Tongue (tissue), 2 donors: ENCODE measurements around the gene ANP32A. TPM values are rescaled to one million over a fixed set of nuclear protein-coding genes. Genes with fewer than 3 reads are reported as not detected.

ENCODE experiments used
- DNase-seq: peaks from one replicate; pipeline ENCODE4 v3.0.0-alpha.2; 2015
- total RNA-seq: library from RNA; depleted of rRNA; stranded (reverse); fragments of >200 nt; gene quantifications from one replicate; pipeline ENCODE4 v1.2.3, GENCODE V29; 2014

Gene ANP32A
- total RNA-seq, 1 donor from 2014 or later: 105 TPM

DNA sequence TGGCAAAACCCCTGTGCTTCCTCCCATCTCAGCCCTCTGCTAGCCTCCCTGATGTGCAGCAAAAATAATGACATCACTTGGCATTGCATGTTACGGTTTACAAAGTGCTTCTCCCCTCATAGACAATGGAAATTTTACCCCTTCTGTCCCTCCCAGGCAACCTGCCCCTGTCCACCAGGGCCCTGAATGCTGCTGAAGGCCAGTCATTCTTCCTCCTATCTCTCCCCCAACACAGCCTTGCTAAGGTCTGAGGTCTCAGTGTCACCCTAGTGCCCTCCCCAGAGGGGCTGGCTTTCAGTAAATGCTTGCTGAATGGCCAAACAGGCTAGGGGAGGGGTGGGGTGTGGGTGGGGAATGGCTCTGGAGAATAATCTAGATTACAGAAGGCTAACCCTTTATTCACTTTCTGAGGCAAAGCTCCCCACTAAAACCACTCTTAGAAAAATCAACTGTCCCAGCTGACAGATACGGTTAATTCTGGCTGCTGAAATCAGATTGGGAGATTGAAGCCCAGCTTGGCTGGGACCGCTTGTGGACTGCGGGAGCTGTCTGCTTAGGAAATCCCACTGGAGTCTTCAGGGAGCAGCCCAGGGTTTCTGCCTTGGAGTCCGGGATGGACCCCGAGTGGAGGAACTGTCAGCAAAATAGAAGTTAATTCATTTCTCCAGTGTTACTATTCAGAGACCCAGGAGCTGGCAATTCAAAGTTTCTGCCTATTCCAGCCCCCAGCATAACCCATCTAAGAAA lies 22.9 kb downstream of the ANP32A start:
- peak; percentile 24 for DNase-seq

DNA sequence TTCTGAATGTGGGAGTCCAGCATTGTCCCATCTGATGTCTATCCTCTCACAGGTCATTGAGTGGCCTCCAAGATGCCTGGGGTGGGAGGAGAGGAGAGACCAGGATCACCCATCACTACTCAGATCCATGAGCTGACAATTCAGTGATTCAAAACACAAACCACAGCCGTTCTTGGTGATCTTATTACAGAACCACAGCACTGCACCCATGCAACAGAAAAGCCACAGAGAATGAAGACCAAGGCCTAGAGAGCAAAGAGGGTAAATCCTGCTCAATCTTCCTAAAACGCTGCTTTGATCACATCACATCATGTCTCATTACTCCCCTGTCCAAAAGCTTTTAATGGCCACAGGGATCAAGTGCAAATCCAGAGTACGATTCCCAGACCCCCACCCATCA lies 23.5 kb downstream of the ANP32A start:
- DNase-seq: no peak

DNA sequence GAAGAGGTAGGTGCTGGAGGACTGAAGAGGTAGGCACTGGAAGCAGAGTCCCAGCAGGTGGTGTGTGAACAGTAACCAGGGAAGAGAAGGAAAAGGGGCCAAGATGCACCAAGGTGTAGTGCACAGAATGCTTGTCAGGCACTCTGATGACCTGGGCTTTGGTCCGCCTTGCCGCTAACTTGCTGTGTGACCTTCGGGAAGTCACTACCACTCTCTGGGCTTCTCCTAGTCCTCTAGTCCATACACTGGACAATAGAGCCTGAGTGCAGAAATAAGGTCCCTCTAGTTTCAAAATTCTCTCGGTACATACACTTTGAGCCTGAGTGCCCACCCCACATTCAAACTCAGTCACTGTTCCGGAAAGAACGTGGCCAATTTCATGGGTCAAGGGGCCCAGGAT lies 24.1 kb downstream of the ANP32A start:
- DNase-seq: no peak

DNA sequence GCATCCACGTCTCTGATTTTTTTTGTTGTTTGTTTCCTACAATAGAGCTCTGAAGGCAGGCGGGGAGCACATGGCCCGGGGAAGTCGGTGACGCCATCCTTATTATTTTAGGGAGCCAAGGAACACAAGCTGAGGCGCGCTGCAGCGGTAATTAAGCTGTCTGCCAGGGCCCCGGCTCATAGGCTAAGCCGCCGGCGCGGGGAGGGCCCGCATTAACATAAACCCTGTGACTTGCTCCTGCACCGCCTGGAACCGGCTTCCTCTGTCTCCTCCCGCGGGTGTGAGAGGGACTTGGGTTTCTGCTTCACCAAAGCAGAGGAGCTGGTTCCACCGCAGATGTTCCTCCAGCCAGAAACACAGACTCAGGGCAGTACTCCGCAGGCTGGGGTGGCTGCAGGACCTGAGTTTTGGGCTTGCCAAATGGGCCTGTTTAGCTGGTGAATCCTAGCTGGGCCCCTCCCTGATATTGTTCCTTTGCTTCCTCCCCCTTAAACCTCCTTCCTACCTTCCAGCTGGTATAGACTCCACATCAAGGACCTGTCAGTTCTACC lies 25.3 kb downstream of the ANP32A start:
- DNase-seq: peak; percentile 95

DNA sequence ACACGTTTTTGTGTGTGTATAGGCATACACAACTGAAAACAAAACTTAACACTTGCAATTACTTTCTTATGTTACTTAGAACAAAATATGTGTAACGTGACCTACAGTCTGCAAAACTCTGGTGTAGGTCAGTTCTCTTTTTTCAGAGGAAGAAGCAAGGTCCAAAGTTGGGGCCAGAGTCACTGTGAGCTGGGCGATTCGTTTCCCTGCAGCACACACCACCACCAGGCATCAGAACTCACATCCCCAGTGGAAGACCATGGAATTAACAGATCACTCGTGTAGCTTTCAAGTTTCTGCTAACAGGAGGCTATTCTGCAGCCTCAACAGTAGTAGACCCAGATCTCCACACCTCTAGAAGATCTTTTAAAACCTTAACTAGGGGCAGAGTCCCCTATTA lies 25.8 kb downstream of the ANP32A start:
- no peak for DNase-seq

DNA sequence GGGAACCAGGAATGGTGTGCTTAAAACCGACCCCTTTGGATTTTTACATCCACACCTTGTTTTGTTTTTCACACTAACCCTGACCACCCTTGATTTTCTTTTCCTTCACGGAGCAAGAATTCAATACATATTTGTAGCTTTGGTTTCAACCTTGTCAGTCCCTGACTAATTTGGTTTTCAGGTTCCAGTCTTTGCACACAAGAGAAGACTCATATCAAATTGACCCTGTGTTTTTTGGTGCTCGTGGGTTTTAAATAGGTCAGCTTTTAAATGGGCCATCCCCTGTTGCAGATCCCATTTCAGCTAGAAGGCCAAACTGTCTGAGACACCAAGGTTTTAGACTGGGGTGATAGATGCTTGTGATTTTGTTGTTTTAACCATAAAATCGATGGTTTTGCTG lies 26.4 kb downstream of the ANP32A start:
- no peak for DNase-seq

DNA sequence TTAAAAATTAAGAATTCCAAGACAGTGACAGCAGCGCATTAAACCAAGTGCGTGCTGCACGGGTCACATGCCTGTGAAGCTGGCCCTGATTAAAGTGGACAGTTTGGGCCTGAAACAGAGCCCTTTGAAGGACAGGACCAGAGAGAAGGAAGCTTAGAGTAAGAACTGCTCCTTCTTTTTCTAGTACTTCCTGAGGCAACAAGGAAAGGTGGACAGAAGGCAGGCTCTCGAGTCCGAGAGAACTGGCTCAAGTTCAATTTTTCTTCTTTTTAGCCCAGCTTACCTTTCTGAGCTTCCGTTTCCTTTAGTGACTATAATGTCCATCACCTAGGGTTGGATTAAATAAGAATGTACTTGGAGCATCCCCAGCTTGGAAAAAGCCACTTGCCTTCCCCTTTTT lies 26.9 kb downstream of the ANP32A start:
- no peak for DNase-seq

DNA sequence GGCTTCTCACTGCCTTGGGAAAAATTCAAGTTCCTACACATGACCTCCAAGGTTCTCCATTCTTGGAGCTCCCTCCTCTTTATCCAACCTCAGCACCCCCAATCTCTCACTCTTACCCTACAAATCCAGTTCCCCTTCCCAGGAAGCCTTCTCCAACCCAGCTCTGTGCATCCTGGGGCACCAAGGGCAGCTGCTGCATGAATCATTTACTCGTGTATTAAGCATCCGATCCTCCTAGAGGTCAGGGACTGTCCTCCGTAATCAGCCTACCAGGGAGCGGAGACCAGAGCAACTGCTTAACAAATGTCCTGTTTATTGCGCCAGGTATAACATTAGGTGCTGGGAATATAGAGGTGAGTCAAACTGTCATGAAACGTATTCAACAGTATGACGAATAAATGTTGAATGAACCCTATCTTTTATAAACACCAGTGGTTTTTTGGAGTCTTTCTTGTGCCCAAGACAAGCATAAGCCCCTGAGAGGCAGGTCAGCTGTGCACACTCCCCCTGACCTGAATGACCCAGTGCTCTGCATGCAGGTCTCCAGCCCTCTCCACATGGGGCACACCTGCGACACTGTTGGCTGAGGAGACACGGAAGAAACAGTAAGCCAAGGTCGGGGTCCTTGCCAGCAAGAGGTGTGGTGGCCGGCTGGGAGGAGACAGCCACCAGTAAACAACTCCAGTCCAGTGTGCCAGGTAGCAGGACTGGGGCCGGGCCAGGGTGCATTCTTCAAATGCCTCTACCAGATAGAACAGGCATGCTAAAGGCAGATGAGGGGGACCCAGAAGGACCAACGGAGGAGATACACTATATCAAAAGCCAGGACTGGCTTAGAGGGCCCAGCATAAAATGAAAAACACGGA lies 27.6 kb downstream of the ANP32A start:
- DNase-seq: no peak

DNA sequence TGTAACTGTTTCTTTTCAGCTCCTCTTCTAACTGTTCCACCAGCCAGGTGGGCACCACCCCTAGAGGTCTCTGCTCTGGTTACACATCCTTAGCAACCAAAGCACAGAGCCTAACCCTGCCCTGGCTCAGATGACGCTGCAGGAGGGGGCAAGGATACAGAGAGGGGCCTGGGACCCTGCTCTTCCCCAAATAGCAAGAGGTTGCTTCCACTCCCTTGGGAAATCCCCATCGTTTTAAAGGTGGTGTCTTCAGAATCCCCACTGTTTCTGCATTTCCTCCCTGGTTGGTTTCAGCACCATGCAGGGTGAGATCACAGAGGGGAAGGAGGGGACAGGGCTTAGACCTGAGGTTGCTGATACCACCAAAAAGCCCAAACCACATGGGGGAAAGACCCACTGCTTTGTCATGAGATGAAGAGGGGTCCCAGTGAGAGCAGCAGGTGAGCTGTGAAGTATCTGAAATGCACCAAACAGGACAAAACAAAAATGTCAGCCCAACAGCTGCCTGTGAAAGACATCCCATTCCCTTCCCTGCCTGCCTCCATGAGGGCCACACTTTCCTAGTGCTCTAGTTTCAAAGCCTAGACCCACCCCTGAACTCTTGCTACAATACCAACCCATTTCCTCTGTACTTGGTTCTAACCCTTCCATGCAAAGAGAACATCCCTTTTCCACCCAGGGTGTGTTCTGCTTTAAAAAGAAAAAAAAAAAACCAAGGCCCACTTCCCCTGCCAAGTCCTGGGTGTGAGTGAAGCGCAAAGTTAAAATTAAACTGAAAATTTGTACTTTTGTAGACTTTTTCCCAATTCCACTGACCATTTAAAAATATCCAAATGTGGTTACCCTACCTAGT lies 29.0 kb downstream of the ANP32A start:
- peak; percentile 29 for DNase-seq

DNA sequence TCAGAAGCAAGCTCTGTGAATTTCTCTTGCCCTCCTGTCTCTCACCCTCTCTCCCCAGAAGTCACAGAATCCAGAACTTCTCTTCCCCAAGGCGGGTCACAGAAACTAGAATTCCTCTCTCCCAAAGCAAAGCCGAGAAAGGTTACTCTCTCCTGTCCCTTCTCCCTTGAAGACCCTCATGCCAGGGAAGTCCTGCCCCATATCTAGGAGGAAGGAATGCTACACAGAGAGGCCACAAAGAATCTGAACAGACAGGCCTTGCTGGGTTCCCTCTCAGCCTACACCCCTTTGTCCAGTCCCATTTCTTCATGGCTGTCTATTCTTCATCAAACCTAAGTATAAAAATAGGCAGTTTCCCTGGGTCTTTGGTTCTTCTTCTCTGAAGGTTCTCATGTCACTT lies 29.8 kb downstream of the ANP32A start:
- no peak for DNase-seq

DNA sequence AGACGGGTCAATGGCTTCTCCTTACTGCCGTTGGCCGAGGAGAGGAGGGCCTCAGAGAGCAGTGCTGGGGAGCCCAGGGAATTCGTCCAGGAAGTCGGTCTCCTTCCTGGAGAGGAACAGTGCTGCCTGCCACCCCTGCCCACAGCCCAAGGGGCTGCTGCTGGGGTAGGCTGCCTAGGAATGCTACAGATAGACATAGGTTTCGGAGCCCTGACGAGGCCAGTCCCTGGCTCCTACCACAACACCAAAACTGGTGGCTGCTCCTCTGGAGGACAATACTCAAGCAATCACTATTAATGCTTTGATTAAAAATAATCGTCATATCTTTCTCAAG lies 30.5 kb downstream of the ANP32A start:
- no peak for DNase-seq

DNA sequence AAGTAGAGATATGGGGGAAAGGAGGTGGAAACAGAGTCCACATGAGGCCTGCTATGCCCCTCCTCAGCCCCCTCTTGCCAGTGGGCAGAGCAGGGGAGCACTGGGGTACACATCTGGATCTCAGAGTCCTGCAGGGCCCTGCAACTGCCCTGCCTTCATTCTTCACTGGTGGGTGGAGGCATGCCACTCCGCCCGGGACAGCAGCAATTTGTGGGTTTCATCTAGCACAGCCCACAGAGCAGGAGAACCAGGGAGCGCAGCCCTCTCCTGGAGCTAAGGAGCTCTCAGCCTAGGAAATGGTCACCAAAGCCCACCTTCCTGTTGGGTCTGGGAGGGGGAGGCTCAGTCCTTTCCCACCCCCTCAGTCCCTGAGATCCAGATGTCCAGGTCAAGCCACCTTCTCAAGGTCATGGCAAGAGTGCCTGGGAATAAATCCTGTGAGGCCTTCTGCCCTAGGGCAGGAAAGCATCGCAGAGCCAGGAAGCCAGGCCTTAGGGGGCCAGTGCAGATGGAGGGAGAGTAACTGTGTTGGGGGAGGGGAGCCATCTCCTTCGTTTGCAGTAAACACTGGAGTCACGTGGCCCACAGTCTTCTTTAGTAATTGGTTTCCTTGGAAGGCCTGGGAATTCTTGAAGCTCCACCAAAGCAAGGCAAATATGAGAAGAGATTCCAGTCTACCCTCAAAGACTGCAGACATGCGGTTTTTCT lies 31.0 kb downstream of the ANP32A start:
- peak; percentile 43 for DNase-seq

DNA sequence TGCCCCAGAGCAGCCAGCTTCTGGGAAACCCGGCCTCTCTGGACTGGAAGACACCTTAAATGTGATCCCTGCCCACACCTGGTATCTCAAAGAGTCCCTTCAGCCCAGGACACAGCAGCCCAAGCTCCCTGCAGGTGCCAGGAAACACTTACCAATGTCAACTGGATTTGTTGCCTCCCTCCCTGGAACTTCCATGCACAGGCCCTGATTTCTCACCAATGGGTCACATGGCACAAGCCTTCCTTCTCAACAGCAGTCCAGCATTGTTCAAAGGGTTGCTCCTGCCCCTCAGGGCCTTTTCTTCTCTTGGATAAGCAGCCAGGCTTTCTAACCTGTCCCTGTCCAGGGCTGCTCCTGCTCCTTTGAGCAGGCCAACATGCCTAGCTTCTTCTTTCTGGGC lies 31.6 kb downstream of the ANP32A start:
- DNase-seq: no peak

DNA sequence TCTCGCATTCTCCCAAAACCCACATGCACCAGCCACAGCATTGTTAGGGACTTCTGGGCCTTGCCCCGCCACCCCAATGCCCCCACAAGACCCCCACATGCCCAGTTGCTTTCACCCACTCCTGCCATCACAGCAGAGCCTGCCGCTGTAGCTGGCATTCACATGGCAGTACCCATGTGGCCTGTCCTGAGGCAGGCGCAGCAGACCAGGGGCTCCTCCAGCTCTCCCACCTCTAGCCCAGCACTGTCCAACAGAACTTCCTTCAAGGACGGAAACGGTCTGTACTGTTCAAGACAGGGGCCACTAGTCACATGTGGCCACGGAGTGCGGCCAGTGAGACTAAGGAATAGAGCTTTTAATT lies 32.5 kb downstream of the ANP32A start:
- no peak for DNase-seq

DNA sequence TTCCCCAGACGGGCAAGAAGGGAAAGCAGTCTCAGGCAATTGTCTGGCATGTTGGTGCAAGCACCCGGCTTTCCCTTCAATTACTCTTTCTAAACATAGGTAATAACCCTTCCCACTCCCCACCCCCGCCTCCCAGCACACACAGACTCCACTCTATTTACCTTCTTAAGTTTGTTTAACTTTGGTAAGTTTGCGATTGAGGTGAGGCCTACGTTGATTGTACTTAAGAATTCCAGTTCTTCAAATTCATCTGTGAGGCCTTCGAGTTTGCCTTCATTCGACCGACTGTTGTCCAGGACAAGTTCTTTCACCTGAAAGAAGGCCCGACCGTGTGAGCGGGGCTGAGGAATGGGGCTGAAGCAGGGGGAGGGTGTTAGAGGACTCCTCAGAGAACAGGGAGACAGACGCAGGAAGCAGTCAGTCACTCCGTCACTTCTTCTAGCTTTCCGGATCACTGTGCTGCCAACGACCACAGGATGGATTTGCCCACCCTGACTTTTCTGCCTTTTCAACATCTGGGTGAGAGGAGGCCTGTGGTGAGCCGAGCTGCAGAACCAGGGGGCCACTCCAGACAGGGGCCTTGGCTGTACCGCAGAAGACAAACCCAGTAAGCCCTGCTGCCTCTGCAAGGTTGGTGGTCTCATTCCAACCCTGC lies 33.0 kb downstream of the ANP32A start:
- peak; percentile 56 for DNase-seq

DNA sequence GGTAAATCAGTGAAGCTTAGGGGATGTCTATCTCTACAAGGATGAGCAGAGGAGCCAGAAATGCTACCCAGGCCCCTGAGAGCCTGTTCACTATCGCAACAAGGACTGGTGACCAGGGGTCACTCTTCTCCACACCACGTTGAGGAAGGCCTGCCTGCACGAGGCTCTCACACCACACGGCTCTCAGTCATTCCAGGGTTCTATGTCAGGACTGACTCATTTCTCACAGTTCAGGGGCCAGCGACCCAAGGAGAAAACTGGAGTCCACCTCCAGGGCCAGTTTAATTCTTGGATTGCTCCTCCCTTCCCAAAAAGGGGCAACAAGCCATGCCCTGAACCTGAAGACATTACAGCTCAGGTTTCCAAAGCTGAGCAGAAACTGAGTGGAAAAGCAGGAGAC lies 33.9 kb downstream of the ANP32A start:
- no peak for DNase-seq

DNA sequence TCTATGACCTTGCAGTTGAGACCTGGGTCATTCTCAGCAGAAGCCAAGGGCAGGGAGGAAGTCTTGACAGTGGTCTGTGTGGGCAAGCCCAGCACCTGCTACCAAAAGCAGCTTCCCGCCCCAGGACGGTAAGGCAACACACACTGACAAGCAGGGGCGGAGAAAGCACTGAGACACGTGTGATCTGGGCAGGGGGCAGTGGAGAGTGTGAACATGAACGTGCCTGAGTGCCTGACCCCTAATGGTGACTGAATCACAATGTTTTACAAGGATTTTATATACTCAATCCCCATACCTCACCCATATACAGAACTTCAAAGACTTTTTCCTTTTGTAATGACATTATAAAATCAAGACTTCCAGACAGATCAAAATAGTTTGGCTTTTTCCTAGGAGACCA lies 35.2 kb downstream of the ANP32A start:
- DNase-seq: no peak

DNA sequence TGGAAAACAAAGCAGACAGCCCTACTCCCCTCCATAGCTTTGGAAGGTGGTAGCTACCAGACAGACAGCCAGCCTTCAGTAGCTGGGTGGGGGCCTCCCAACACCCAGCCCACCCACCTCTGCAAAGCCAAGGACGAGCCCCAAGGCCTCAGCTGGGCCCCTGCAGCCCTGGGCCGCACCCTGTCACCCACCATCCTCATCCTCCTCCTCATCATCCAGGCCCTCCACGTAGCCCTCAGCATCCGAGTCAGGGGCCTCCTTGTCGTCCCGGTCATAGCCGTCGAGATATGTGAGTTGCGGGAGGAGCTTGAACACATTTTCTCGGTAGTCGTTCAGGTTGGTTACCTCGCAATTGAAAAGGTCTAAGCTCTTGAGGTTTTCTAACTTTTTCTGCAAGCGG lies 36.5 kb downstream of the ANP32A start:
- no peak for DNase-seq

DNA sequence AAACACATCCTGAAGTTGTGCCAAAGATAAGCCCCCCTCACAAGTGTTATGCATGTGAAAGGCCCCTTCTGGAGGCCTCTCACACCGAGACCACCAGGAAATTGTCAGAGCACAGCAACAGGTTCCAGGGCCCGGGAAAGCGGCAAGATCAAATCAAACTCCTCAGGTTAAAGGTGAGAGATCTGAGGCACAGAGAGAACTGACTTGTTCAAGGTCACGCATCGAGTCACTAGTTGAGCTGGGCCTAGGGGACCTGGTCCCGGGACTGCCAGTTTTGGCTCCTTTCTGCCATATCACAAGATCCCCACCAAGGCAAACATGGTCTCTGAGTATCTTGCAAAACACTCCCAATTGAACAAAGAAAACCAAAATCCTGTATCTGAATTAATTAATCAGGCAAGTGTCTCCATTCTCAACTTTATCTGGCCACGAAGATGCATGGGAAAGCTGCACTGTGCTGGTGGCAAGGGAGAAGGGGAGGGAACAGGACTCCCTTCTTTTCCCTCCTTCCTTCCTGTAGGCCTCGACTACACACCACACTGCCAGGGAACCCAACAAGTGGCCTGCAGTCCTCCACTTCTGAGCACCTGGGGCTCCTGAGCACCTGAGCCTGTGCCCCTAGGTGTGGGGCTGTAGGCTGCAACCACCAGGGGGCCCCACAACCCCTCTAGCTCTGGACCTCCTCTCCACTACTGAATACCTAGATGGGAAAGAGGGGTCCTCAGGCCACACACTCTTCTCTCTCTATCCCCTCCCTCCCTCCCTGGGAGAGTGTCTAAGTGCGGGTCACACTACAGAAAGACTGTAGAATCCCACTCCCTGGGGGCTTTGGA lies 37.3 kb downstream of the ANP32A start:
- no peak for DNase-seq

DNA sequence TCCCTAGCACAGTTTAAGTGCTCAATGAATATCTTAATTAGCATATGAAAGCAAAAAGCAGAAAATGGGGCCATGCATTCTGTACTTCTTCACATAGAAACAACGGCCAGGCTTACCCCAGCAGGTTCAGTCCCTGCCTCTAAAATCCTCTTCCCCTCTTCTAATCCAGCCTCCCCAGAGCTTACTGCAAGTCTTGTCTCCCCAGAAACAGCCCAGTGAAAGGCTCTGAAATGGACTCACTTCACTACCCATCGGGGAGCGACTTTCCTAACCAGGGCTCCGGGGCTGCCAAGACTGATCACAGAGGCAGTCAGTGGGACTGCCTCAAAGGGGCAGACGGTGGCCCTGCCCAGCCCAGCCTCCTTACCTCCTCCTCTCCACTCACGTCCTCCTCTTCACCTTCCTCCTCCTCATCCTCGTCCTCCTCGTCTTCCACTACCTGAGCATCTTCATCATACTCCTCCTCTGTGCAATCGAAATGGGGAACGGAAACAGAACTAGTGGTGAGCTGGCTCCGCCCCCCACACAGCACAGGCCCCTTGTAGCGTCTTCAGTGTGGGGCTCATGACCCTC lies 38.0 kb downstream of the ANP32A start:
- DNase-seq: no peak
